ENCODE results near the gene BAD.

Gene BAD

DNA sequence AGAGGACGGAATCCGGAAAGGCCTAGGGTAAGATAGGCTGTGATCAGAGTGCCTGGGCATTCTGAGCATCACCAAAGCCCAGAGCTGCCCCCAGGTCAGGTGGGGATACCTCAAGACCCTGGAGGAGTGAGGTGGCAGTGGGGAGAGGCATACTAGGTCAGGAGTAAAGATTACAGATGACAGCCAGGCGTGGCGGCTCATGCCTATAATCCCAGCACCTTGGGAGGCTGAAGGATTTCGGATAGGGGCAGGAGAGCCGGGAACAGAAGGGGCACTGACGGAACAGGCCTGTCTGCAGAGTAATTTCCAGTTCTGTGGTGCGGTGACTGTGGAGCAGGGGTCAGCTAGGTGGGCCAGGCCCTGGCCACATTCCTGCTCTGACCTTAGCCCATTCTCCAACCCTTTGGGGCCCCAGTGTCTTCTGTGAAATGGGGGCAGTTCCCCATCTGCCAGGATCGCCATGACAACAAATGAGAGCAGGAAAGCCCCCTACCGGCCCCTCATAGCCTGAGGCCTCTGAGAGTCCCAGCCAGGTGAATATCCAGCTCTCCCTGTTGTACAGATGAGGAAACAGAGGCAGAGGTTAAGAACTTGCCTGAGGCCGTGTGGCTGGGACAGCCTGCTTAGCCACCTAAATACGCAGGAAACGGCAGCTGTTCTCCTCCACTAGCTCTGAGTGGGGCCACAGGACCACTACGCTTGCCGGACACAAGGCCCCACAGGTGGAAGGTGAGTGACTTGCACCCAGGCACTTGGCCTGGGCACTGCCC is 9.2 kb downstream of the BAD start:
- no peak for DNase-seq

DNA sequence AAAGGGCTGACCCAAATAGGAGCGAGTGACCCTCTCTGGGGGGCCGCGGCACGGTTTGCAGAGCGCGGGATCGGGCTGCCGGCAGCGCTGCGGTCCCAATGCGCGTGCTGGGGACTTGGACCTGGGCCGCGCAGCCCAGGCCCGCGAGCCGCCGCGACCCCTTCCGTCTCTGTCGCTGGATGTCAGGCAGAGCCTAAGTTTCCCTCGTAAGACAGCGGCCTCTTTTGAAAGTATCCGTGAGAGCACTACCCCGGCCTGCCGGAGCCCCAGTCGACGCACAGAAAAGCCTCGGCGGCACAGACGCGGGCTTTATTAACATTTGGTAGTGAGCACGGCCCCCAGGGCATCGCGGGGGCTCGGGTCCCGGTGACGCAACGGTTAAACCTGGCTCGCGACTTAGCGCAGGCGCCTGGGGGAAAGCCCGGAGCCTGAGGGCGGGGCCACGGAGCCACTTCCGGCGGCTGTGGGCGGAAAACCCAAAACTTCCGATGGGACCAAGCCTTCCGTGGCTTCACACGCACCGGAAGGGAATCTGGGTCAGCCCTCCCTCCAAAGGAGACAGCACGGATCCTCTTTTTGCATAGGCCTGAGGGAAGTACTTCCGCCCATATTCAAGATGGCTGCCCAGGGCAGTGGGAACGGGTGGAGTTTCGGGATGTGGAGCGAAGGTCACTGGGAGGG is 14.8 kb downstream of the BAD start:
- peak; percentile 93 for DNase-seq

DNA sequence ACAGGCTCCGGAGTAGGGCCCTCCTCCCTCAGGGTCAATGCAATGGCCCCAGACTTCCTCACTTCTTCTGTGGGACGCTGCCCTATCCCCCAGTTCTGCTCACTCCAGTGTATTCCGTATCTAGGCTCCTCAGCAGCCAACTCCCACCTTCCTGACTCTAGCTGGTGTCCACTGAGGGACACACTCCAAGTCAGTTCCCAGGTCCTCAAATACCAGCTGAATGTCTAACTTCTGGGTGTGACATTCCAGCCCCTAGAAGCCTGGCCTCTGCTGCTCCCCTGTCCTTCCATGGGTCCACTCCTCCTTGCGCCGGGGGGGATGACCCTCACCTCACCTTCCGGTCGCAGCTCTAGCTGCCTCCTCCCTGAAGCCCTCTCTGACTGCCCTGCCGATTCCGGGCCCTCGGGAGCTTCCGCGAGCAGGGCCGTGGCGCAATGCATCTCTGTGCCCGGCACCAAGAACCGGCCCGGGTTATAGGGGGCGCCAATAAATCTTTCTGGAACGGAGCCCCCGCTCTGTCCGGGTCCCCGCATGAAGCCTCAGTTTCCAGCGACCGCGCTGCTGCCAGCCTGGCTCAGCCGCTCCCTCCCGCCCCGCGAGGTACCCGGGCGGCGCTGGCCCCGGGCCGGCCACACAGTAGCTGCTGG is 15.4 kb downstream of the BAD start:
- no peak for DNase-seq

DNA sequence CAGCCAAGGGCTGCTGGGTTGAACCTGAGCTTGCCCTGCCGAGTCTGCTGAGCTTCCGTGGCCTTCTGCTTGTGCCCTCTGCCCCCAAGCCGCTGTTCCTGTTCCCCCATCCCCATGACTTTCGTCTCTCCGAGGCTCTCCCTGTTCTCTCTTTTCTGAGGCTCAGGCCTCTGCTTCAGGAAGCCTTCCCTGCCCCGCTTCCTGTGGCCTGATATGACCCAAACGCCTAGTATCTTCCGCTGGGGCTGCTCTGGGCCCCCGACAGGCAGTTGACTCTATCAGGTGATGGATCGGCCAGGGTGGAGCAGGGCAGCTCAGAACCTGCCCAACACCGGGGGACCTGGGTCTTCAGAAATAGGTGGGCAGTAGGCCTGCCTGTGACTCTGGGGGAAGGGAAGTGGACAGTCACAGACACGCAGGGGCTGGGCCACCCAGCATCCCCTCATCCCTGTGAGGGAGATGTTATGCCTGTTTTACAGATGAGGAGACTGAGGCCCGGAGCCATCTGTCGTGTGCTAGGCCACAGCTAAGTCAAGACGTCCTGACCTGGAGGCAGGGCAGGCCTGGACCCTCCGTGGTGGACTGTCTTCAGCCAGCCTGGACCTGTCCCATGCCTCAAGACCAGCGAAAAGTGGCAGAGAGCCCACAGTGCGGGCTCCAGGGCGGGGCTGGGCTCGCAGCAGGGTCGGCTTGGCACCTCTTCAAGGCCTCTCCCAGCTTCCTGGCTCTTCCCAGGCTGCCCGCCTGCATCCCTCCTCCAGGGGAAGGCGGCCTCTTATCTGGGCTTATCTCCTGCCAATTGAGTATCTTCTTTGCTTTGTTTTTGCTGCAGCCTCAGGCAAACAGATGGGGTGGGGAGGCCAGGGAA is 16.2 kb downstream of the BAD start:
- no peak for DNase-seq

DNA sequence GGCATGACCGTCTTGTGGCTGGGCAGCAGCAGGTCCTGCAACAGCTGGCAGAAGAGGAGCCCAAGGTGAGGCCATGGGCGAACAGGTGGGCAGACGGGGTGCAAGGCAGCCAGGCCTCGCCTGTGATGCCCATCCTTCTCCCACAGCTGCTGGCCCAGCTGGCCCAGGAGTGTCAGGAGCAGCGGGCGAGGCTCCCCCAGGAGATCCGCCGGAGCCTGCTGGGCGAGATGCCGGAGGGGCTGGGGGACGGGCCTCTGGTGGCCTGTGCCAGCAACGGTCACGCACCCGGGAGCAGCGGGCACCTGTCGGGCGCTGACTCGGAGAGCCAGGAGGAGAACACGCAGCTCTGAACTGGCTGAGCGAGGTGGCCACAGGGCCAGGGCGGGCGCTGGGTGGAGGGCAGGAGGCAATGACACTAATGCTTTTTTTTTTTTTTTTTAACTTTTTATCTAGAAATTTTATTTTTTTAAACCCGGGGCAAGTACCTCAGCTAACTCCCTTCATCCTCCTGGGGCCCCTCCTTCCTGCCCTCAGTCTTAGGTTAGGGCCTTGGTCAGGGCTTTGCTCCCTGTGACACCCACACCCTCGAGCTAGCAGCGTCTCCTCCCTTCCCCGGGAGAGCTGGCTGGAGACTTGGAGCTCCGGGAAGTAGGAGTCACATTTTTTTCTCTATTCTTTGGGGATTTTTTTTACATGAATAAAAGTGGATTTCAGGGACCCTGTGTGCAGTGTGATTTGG is 17.1 kb downstream of the BAD start:
- no peak for DNase-seq

DNA sequence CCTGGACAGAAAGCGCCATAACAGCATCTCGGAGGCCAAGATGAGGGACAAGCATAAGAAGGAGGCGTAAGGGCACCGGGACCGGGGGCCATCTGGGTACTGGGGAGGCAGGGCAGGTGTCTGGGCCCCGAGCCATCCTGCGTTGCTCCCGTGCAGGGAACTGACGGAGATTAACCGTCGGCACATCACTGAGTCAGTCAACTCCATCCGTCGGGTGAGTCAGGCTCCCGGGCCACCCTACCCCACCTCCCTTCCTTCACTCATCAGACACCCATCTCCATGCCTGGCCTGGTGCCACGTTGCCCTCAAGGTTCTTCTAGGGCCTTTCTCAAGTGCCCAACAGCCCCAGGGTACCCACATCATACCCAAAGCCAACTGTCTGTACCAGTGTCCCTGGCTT is 18.1 kb downstream of the BAD start:
- no peak for DNase-seq

DNA sequence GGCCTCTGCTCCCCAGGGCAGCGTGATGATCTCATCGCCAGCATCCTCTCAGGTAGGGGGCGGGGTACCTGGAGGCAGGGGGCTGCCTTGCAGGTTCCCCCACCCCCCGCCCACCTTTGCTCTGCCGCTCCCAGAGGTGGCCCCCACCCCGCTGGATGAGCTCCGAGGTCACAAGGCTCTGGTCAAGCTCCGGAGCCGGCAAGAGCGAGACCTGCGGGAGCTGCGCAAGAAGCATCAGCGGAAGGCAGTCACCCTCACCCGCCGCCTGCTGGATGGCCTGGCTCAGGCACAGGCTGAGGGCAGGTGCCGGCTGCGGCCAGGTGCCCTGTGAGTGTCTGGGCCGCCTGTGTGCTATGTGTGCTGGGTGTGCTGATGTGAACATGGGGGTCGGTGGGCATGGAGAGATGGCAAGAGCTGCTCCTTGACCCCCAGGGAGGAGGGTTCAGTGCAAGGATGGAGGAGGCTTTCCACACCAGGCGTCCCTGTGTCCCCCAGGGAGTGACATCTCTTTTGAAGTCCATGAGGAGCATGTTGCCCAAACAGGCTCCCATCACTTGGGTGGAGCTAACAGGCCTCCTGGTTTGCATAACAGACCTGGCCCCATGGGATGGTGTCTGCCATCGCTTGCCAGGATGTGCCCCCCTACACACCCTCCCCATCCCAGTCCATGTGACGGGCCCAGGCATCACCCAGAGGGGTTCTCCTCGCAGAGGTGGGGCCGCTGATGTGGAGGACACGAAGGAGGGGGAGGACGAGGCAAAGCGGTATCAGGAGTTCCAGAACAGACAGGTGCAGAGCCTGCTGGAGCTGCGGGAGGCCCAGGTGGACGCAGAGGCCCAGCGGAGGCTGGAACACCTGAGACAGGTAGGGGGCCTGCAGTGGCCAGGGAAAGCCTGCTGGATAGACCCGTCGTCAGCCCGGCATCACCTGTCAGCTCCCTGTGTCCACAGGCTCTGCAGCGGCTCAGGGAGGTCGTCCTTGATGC is 19.0 kb downstream of the BAD start:
- DNase-seq, result no peak

DNA sequence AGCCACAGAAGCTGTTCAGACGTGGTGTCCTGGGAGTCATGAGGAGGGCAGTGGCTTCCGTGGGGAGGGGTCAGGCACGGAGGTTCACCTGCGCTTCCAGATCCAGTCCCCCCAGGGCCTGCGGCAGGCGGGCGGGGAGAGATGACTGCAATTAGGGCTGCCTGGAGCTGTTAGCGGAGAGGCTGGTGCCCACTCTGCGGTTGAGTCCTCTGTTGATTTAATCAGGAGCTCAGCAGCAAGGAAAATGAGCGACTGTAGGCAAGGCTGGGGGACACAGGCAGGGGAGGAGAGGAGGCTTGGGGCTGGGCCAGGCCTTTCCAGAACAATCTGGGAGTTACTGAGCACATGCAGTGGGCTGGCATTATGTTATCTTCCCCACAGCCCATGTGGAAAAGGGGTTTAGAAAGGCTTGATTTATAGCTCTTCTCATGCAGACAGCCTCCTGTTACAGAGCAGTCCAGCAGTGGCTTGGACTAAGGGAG is 20.1 kb downstream of the BAD start:
- DNase-seq, result no peak

DNA sequence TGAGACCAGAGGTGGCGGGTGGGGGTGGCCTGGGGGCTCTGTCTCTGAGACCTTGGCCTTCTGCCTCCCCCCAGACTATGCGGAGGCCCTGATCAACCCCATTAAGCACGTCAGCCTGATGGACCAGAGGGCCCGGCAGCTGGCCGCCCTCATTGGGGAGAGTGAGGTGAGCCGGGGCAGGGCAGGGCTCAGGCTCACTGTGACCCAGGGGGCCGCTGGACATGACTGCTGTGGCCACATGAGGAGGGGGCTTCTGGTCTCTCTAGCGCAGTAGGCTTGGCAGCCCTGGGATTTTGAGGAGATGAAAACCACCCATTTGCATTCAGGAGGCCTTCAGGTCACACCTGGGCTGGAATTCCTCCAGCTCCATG is 20.5 kb downstream of the BAD start:
- no peak for DNase-seq

DNA sequence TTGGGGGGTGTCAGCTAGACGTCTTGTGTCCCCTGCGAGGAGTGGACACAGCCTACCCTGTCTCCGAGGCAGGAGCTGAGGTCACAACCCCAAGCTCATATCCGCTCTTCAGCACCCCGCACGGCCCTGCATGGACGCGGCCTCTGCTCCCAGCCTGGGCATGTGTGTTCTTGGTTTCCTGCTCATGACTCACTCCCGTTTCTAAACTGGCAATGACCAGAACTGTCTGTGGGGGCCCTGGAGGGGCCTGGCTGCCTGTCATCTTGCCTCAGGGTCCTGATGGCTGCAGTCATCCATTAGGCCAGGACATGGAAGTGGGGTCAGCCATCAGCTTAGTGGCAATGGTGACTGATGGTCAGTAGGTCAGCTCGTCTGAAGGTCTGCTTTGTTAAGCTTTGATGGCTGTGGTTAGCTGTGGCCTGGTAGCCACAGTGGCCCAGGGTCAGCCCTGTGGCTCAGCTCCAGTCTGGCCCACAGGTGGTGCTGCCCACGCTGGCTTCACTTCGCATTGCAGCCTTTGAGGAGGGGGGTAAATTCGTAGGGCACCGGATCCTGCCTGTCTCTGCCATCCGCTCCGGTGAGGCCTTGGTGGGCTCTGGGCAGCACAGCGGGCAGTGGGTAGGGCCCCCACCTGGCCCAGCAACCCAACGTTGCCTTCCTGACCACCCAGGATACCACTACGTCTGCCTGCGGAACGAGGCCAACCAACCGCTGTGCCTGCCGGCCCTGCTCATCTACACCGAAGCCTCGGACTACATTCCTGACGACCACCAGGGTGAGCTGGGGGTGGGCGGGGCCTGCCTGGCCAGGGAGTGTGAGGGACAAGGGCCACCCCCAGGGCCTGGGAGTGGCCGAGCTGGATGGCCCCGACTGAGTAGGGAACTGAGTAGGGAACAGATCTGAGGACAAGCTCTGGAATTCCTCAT is 21.2 kb downstream of the BAD start:
- no peak for DNase-seq

DNA sequence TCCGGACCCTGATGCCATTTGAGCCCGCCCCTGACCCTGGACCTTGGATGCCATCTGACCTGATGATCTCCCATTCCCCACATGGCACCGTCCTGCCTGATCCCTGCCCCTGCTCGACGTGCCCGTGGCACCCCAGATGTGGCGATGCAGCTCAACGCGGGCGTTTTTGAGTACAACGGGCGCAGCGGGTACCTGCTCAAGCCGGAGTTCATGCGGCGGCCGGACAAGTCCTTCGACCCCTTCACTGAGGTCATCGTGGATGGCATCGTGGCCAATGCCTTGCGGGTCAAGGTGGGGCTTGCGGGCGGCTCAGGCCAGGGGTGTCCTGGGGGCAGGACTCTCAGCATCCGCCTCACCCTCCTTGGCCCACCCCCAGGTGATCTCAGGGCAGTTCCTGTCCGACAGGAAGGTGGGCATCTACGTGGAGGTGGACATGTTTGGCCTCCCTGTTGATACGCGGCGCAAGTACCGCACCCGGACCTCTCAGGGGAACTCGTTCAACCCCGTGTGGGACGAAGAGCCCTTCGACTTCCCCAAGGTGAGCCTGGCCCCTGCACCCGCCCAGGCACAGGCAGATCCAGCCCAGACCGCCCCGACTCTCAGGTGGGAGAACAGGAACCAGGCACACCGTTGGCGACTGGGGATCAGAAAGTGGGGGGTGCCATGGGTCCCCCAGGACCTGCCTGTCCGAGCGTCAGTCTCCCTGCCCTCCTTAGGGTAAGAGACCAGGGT is 22.0 kb downstream of the BAD start:
- no peak for DNase-seq

DNA sequence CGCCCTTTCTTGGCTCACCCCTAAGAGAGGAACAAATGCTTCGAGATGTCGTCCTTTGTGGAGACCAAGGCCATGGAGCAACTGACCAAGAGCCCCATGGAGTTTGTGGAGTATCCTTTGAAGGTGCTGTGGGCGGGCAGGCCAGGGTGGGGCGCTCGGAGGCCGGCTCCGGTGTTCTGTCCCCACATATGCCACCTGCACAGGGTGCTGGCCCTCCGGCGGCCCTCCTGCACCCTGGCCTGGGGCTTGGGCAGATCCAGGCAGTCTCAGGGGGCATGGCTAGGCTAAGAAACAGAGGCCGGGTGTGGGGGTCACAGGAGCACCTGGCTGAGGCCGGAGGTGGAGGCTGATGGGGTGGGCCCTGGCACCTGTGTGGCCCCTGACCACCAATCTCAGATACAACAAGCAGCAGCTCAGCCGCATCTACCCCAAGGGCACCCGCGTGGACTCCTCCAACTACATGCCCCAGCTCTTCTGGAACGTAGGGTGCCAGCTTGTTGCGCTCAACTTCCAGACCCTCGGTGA is 22.8 kb downstream of the BAD start:
- DNase-seq, result no peak

DNA sequence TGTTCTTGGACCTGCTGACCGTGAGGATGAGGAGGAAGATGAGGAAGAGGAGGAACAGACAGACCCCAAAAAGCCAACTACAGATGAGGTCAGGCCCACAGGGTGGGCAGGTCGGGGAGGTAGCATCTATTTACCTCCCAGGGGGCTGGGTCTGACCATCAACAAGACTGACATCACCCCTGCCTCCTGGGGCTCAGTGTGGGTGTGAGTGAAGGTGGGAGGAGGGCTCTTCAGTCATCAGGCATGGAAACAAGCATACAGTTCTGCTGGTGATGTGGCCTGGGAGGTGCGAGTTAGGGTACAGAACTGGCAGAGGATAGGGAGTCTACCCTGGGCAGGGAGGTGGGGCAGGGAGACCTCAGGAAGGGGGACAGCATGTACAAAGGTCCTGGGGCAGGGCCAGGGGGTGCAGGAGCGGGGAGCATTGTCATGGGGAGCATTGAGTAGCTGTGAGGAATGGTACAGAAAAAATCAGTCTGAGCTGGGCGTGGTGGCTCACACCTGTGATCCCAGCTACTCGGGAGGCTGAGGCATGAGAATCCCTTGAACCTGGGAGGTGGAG is 24.2 kb downstream of the BAD start:
- DNase-seq, result no peak

DNA sequence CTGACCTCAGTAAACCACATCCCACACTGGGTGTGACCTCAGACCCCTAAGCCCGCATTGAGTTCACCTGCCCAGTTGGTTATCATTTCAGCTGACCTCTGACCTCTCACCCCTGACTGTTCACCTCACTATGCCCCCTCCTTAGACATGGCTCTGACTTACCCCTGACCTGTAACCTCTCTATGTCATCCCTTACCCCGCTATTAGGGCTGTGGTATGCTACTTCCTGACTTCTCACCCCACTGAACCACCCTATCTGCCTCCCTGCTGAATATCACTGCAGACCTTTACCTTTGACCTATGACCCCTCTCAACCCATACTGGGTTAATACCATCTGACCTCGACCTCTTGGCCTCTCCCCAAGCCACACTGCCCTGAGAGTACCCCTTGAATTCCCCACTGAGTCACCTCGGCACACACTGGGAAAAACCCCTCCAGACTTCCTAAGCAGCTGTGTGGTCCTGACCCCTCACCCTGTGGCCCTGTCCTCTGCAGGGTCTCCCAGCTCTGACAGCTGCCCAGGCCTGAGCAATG is 24.9 kb downstream of the BAD start:
- DNase-seq, result no peak

DNA sequence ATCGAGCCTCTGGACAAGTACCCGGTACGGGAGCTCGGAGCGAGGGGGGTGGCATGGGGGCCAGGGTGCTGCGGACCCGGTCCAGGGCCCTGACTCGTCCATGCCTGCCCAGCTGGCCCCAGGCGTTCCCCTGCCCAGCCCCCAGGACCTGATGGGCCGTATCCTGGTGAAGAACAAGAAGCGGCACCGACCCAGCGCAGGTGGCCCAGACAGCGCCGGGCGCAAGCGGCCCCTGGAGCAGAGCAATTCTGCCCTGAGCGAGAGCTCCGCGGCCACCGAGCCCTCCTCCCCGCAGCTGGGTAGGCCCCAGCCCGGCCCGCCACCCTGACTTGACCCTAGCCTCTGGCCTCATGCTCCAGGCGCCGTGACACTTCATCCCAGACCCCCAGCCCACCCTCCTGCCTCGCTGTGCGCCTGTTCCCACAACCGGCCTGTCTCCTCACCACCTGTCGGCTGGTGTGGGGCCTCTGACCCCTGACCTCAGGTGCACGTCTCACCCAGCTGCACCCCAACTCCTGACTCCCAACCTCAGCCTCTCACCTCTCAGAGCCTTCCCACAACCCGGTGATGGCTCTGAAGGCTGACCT is 25.4 kb downstream of the BAD start:
- no peak for DNase-seq

DNA sequence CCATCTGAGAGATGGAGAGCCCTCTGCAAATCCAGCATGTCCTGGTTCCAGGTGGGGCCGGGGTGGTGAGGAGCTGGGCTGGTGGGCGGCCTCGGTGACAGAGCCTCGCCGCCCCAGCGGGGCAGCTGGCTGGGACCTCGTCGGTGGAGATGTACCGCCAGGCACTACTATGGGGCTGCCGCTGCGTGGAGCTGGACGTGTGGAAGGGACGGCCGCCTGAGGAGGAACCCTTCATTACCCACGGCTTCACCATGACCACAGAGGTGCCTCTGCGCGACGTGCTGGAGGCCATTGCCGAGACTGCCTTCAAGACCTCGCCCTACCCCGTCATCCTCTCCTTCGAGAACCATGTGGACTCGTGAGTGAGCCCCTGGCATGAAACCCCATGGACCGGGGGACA is 26.1 kb downstream of the BAD start:
- DNase-seq, result no peak

DNA sequence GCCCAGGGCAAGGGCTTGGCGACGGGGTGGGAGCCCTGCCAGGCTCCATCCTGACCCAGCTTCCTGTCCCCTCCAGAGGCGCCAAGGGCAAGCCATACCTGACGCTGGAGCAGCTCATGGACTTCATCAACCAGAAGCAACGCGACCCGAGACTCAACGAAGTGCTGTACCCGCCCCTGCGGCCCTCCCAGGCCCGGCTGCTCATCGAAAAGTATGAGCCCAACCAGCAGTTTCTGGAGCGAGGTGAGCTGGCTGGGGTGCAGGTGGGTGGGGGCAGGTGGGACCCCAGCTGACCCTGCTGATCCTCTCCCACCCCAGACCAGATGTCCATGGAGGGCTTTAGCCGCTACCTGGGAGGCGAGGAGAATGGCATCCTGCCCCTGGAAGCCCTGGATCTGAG is 28.2 kb downstream of the BAD start:
- no peak for DNase-seq
